Stimulated activated CD4-positive, alpha-beta T cell treated with anti-CD3 and anti-CD28 coated beads, Interleukin-4, amount 100 ng/mL, for 24 hours (primary cell): ENCODE data around the gene MAML3.

Experiments
- DNase-seq: peaks from one replicate; pipeline ENCODE4 v3.0.0-alpha.2; 2020

Gene MAML3

DNA sequence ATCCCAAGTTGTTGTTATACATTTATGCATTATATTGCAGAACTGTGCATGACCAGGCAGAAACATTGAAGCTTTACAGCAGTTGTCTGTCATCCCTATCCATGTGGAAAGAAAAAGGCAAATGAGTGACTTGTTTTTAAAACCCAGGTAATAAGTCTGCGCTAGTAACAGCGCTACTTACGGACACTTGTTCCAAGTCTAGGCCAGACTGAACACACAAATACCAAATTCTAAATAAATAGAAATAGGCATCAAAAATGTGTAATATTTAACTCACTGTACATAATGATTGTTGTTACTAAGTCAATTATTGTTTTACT, 548 bp upstream of the MAML3 start:
- DNase-seq, result no peak

DNA sequence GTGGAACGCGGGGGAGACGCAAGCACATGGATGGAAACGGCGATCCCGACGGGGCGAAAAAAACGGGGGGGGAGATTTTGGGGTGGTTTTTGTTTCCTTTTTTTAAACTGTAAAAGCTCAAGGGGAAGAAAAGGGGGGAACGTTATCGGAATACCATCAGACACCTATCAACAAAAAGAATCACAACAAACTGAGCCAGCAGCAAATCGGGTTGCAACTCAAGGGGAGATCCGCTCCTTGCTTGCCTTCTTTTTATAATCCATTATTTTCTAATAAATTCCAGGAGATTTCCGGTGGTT, 616 bp downstream of the MAML3 start:
- DNase-seq, result no peak

DNA sequence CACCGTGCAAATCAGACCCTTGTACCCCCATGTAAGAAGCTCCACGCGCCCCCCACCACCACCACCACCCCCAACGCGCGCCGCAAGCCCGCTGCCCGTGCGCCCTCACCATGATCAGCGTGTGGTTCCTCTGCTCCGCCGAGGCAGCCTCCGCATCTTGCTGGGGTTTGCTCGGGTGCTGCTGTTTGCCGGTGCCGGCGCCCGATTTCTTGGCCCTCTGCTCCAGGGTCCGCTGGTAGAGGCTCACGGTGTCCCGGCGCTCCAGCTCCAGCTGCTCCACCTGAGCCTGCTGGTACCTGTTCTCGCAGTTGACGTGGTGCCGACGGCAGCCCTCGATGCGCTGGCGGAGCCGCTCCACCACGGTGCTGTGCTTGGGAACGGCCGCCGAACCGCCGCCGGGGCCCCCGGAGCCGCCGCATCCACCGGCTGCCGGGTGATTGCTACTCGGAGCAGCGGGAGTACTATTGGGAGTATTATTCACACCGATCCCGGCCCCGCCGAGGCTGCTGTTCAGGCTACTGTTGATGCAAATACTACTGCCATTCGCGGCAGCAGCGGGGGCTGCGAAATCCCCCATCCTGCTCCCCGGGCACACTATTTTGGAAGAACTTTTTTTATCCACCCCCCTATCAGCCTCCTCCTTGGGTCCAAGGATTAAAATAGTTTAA, 1.1 kb downstream of the MAML3 start:
- DNase-seq, result peak; percentile 34

DNA sequence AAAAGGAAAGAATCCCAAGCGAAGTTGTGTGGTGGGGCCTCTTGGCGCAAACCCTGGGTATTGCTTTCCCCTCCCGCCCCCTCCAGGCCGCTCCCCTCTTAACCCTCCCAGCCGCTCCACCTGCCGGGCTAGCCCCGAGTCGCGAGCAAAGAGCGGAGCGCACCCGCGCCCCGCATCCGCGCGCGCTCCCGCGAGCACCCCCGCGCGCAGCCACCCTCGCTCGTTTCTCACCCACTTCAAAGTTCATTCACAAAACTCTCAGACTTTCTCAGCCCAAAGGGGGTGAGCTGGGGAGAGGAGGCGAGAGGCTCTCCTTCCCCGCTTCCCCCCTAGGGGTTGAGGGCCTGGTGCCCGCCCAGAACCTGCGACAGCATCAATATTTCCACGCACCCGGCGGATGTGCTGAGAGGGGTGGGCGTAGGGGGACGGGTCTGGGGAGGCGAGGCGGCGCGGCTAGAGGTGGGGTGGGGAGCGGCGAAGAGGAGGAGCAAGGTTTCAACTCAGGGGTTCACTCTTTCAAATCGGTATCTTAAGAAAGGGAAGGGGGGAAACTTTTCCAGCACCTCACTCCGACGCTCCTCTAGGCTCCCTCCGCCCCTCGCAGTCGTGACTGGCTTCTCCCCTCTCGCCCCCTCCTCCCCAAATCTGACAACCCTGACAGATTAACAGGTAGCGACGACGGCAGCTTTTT, 1.8 kb downstream of the MAML3 start:
- peak; percentile 73 for DNase-seq

GRCh38 chr4:140151699-140152012, 2.3 kb downstream of the MAML3 start:
- peak; percentile 54 for DNase-seq

- peak; percentile 38 for DNase-seq
Observed at GRCh38 chr4:140150886-140151698, 2.9 kb downstream of the MAML3 start.

DNA sequence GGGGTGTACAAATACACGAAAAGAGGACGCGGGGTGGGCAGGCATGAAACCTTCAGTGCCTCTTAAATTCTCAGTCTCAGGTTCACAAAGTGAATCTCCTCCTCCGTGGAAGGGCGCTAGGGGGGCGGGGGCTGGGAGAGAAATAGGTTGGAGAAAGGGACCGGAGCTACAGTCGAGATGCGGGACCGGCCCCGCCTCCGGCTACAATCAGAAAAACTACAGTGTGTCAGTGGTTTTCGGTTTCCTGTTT, 3.4 kb downstream of the MAML3 start:
- peak; percentile 66 for DNase-seq

DNA sequence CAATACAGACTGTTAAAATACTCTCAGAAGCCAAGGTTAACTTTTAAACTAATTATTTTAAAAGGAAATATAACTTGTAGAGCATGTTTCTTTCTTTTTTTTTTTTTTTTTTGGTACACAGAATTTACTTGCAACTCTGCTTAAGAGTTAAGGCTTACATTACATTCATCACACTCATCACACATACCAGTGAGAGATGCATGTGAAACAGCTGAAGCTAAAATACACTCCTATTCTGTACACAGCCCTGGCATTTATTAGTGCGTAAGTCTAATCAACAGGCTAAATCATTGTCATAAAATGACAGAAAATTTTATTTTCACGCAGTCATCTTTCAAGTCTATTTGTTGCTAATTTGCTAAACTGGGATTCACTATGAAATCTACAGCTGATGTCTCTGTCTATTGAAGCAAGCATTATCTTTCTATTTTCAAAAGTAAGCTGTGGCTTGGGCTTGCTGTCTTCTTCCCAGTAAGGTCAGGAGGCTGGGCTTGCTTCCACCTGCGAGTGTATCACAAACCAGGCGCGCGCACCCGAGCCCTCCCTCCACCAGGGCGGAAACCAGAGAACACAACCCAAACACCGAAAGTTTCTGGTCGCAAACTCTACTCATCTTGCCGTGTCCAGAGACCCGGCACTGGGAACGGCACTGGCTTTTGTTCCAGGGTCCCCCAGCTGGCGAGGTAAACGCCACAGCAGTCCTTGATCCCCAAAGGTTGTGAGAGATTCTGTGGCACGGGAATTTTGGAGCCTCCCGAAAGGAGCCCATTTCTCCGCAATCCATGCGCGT, 3.9 kb downstream of the MAML3 start:
- DNase-seq, result peak; percentile 61

- DNase-seq, result no peak
Observed at GRCh38 chr4:140144050-140144449, 9.9 kb downstream of the MAML3 start.

DNA sequence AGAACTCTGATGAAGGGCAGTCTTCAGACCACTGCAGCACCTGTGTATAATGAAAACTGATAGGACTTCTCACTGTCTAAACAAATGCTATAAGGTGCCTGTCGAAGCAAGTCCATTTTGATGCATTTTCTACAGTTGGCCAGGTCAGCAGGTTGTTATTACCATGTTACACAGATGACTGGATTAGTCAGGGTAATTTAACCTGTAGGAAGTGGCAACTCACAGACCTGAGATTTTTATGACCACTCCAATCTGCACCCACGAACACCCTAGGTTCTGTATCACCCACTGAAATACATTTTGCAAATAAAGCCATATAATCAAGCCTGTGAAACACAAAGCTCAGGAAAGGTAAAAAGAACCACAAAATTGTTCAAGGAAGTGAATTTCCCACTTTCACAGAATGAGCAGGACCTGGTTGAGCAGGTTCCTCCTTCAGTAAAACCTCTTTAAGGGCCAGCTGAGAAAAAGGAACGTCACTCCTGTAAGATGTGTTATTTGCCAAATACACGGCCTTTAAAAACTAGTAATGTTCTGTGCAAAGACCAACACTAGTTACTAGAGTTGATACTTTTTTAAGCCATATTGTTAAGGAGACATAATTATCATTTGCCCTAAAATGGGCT, 12.7 kb downstream of the MAML3 start:
- DNase-seq, result no peak

- no peak for DNase-seq
Observed at GRCh38 chr4:140140566-140140965, 13.4 kb downstream of the MAML3 start.

GRCh38 chr4:140138428-140138827, 15.6 kb downstream of the MAML3 start:
- no peak for DNase-seq

- DNase-seq, result no peak
Observed at GRCh38 chr4:140137671-140138070, 16.3 kb downstream of the MAML3 start.

- DNase-seq, result no peak
Observed at GRCh38 chr4:140136509-140136908, 17.5 kb downstream of the MAML3 start.

- DNase-seq, result no peak
Observed at GRCh38 chr4:140135529-140136088, 18.4 kb downstream of the MAML3 start.

GRCh38 chr4:140134746-140135425, 19.1 kb downstream of the MAML3 start:
- DNase-seq, result no peak

GRCh38 chr4:140133576-140133975, 20.4 kb downstream of the MAML3 start:
- DNase-seq, result no peak

DNA sequence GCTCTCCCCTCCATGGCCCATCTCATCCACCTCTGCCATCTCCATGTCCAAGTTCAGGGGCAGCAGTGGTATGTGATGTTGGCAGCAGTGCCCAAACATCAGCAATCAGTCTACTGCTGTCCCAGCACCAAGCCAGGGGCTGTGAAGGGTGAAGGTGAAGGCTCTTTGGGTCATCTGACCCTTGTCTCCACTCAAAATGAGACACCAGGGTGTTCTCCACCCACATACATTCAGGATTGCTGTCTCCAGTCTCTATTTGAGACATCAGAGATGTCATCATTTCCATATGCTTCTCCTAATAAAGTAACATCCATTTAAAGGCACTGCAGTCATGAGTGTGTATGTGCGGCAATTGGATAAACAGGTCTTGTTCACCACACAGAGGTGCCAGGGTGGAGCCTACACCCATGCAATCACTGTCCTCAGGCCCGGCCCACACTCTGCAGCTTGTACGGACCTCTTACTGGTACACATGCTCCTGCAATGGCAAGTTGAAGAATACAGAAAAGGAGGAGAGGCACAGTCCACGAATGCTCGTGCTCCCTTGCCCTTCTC, 22.2 kb downstream of the MAML3 start:
- no peak for DNase-seq

DNA sequence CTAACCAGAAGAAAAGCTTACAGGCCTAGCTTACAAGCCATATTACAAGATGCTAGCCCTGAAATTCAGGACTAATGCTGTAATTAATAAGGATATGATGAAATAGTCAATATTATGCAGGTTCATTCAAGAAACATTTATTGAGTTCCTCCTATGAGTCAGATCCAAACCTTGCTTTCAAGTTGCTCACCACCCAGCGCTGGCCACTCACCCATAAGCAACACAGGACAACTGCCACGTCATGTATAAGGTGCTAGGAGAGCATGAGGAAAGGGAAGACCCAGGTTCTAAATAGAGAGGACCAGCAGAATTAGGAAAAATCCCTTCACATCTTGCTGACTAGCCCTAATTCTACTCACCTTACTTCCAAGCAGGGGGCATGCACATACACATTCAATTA, 23.3 kb downstream of the MAML3 start:
- DNase-seq, result no peak

GRCh38 chr4:140127422-140127821, 26.6 kb downstream of the MAML3 start:
- DNase-seq, result no peak

GRCh38 chr4:140126261-140126660, 27.7 kb downstream of the MAML3 start:
- no peak for DNase-seq

DNA sequence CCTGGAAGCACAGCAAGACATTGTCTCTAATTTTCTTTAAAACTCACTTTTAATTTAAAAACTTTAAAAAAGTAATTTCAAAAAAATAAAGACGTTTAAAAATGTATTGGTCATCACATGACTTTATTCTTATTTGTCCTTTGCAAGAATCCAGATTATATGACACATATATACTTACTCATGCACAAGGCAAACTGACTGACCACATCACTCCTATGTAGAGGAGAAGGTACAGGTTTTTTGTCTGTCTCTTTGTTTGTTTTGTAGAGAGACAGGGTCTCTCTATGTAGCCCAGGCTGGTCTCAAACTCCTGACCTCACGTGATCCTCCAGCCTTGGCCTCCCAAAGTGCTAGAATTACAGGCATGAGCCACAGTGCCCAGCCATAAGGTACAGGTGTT, 28.6 kb downstream of the MAML3 start:
- DNase-seq, result no peak
